ENCODE results near the gene DCAF10. TPM values are rescaled to one million over a fixed set of nuclear protein-coding genes. Genes with fewer than 3 reads are reported as not detected.
A peak's percentile ranks its signal among the peaks of the same experiment; 100 is the strongest.

DCAF10 gene
- total and polyA plus RNA-seq, 2 of the 8 experiments (the other 6 are each of a cell fraction or from before 2014, with no cell fraction given), result 7.1 to 15.0 TPM

- POLR2A ChIA-PET (ENCODE audit: partially characterized antibody), result interaction anchor here (1.2 kb wide), 1 partner anchor 13 kb away, joined by 3 read pairs; no protein-coding TSS in a partner anchor
- H3K79me2 ChIP-seq (ENCODE audit: control insufficient read depth in 1 of 2, insufficient read depth in 2 of 2, low read length in 2 of 2), result no peaks in the 10 kb centered on the region
- no peaks in the 10 kb centered on the region for H4K20me1 ChIP-seq (replicated peaks in 1 of 2; ENCODE audit: control insufficient read depth in 1 of 2, insufficient read depth in 2 of 2, low read length in 2 of 2)
- TF ChIP-seq HDAC2 (IDR thresholded peaks at IDR 0.05; ENCODE audit: borderline replicate concordance in 1 of 2, low read depth in 2 of 2, low read length in 2 of 2), result no peak
- TF ChIP-seq USF2 (IDR thresholded peaks at IDR 0.05; ENCODE audit: low read length), result no peak
- TF ChIP-seq CTCF (IDR thresholded peaks at IDR 0.05; ENCODE audit: control extremely low read depth in 1 of 3, insufficient read depth in 1 of 3, low read depth in 1 of 3, low read length in 3 of 3), result no peak
- no peak for TF ChIP-seq PHF8 (conservative IDR thresholded peaks at IDR 0.05; ENCODE audit: low read depth, low read length)
- no peak for TF ChIP-seq GABPA (IDR thresholded peaks at IDR 0.05; ENCODE audit: borderline replicate concordance, insufficient read depth, low read length)
- no peak for TF ChIP-seq RFX5 (IDR thresholded peaks at IDR 0.05; ENCODE audit: borderline replicate concordance, low read depth, low read length)
- TF ChIP-seq GTF2F1 (IDR thresholded peaks at IDR 0.05; ENCODE audit: borderline replicate concordance, low read depth, low read length), result no peak
- no peak for TF ChIP-seq NRF1 (IDR thresholded peaks at IDR 0.05; ENCODE audit: low read depth, low read length)
- no peak for TF ChIP-seq JUN (IDR thresholded peaks at IDR 0.05; ENCODE audit: low read depth, low read length)
These were observed 49.4 kb upstream of the DCAF10 start for GRCh38 chr9:37751186-37751585.

More at GRCh38 chr9:37751186-37751585, 49.4 kb upstream of the DCAF10 start:
- 95% methylated on average over 6 of the region's 6 CpGs; no CpG with 5 or more reads in 1 of the 2 experiments for WGBS, 2 experiments (ENCODE audit: extremely low coverage in 1 of 2, insufficient coverage in 1 of 2, insufficient read length in 1 of 2, insufficient replicate concordance in 2 of 2, low coverage in 1 of 2, low lambda C conversion rate in 2 of 2, missing lambda C conversion rate in 1 of 2)
- FAIRE-seq (no peak), DNase-seq (ENCODE audit: low read depth in 1 of 2, low spot score in 2 of 2) (no peak)
- no peak overlapping the region for H4K8ac ChIP-seq (ENCODE audit: extremely low read depth, insufficient read depth, low read length)
- no peak overlapping the region for H2BK15ac ChIP-seq (ENCODE audit: low read length)
- H3K79me1 ChIP-seq (ENCODE audit: low read depth, low read length), result no peaks in the 10 kb centered on the region
- no peak overlapping the region for H4K91ac ChIP-seq (replicated peaks; ENCODE audit: insufficient read length, low read length)
- no peak overlapping the region for H3K4ac ChIP-seq (replicated peaks; ENCODE audit: insufficient read length, low read depth, low read length)
- peaks cover 0 to 5% (median 1%) of the 10 kb centered on the region in 4 experiments; a peak in 4 of 7 replicates for H3K4me1 ChIP-seq (replicated peaks in 1 of 4; ENCODE audit: control insufficient read depth in 3 of 4, insufficient read depth in 4 of 4, low read length in 3 of 4)
- H2BK5ac ChIP-seq (ENCODE audit: low read depth, low read length), result no peak overlapping the region
- H3K9ac ChIP-seq (replicated peaks in 1 of 4; ENCODE audit: extremely low read depth in 1 of 4, low read depth in 3 of 4, low read length in 3 of 4), result no peak overlapping the region
- no peak overlapping the region for H3K4me3 ChIP-seq (ENCODE audit: extremely low read depth in 1 of 4, insufficient read depth in 2 of 4, low read depth in 3 of 4, low read length in 4 of 4)
- H3K36me3 ChIP-seq (ENCODE audit: control insufficient read depth in 2 of 4, insufficient read depth in 4 of 4, low read length in 3 of 4), result no peaks in the 10 kb centered on the region
- no peak overlapping the region for H3K23ac ChIP-seq (ENCODE audit: insufficient read length)
- no peak overlapping the region for H2BK120ac ChIP-seq (replicated peaks; ENCODE audit: low read depth, low read length)
- no peak overlapping the region for H3K4me2 ChIP-seq (ENCODE audit: insufficient read depth in 1 of 2, low read depth in 2 of 2, low read length in 2 of 2)
- H2BK12ac ChIP-seq (ENCODE audit: low read depth, low read length), result no peak overlapping the region
- no peaks in the 10 kb centered on the region for H3K9me3 ChIP-seq (ENCODE audit: insufficient read depth in 2 of 2, low read depth in 1 of 2, low read length in 1 of 2)
- H3K27me3 ChIP-seq (replicated peaks in 1 of 4; ENCODE audit: control insufficient read depth in 3 of 4, extremely low read depth in 1 of 4, insufficient read depth in 3 of 4, low read length in 3 of 4), result no peaks in the 10 kb centered on the region
- CTCF ChIA-PET (ENCODE audit: partially characterized antibody), result interaction anchor here (0.6 to 2.7 kb wide), 2 partner anchors 9 to 210 kb away, joined by 3 to 7 read pairs; no protein-coding TSS in a partner anchor
- H2AK5ac ChIP-seq (ENCODE audit: low read depth, low read length), result no peak overlapping the region
- no peak overlapping the region for H4K5ac ChIP-seq (ENCODE audit: insufficient read length, low read depth, low read length)
- H3K23me2 ChIP-seq (ENCODE audit: low read depth, low read length), result peaks cover 4% of the 10 kb centered on the region; the same call in 1 of the 2 replicates
- H3K14ac ChIP-seq (ENCODE audit: insufficient read length), result no peak overlapping the region
- H3K18ac ChIP-seq (ENCODE audit: extremely low read depth, low read length), result no peak overlapping the region
- H2BK20ac ChIP-seq (ENCODE audit: low read length), result no peak overlapping the region
- no peak overlapping the region for H3K56ac ChIP-seq (replicated peaks; ENCODE audit: insufficient read length, low read depth, low read length)
- no peak overlapping the region for H3K27ac ChIP-seq (ENCODE audit: low read depth, low read length)
- H2AFZ ChIP-seq (ENCODE audit: low read length), result peak overlapping the region; percentile 65

Data from H1 (cell line).